Karpas-422 (cell line): ENCODE data around the gene NR3C1. TPM values are rescaled to one million over a fixed set of nuclear protein-coding genes. Genes with fewer than 3 reads are reported as not detected.
"Not testable (repeated sequence)": the region's sequence is repeated elsewhere in the genome, so short reads cannot be mapped to it uniquely, and the experiment has no call there.

Source experiments
- DNase-seq: peaks from one replicate; pipeline ENCODE4 v3.0.0-alpha.2; 2015
- H2AFZ ChIP-seq: fragments of 200-600 bp; sonication (generic); 2 replicates; pipeline ENCODE4 v1.6.1; 2014; ENCODE audit warnings: antibody characterized with exemption, low read length, mixed read lengths
- H3K27ac ChIP-seq: fragments of 200-600 bp; sonication (generic); 2 replicates; pipeline ENCODE4 v1.5.1; 2014; ENCODE audit warnings: mild to moderate bottlenecking, low read length, moderate library complexity
- H3K27me3 ChIP-seq: fragments of 200-600 bp; sonication (generic); 2 replicates; pipeline ENCODE4 v1.6.1; 2014; ENCODE audit warnings: low read length, mixed read lengths
- H3K36me3 ChIP-seq: fragments of 200-600 bp; sonication (generic); 2 replicates; pipeline ENCODE4 v1.6.1; 2014; ENCODE audit warnings: low read length, mixed read lengths; ENCODE audit not compliant: insufficient read depth
- H3K4me1 ChIP-seq: fragments of 200-600 bp; sonication (generic); 2 replicates; pipeline ENCODE4 v1.6.1; 2014; ENCODE audit warnings: mild to moderate bottlenecking, low read length, mixed read lengths
- H3K4me2 ChIP-seq: fragments of 200-600 bp; sonication (generic); 2 replicates; pipeline ENCODE4 v1.6.1; 2014; ENCODE audit warnings: low read length, low read depth, mild to moderate bottlenecking; ENCODE audit not compliant: poor library complexity, severe bottlenecking
- H3K4me3 ChIP-seq: fragments of 200-600 bp; sonication (generic); 2 replicates; pipeline ENCODE4 v1.5.1; 2014; ENCODE audit warnings: mild to moderate bottlenecking, antibody characterized with exemption, low read length, mixed read lengths
- H3K79me2 ChIP-seq: fragments of 200-600 bp; sonication (generic); 2 replicates; pipeline ENCODE4 v1.6.1; 2014; ENCODE audit warnings: mild to moderate bottlenecking, low read length, mixed read lengths
- H3K9ac ChIP-seq: fragments of 200-600 bp; sonication (generic); 2 replicates; pipeline ENCODE4 v1.6.0; 2014; ENCODE audit warnings: low read length
- H3K9me2 ChIP-seq: fragments of 200-600 bp; sonication (generic), shearing (Covaris generic); replicated peaks from 2 replicates; pipeline ENCODE4 v1.6.0; 2014; ENCODE audit warnings: mild to moderate bottlenecking, low read length, moderate library complexity; ENCODE audit not compliant: insufficient read depth
- H3K9me3 ChIP-seq: fragments of 300-700, 200-600 bp; sonication (generic); 2 replicates; pipeline ENCODE4 v1.6.1; 2014; ENCODE audit warnings: low read length, mixed read lengths
- H4K20me1 ChIP-seq: fragments of 200-600 bp; sonication (generic); 2 replicates; pipeline ENCODE4 v1.6.1; 2014; ENCODE audit warnings: mild to moderate bottlenecking, antibody characterized with exemption, low read length, low read depth; ENCODE audit not compliant: insufficient read depth
- total RNA-seq: library from RNA; depleted of rRNA; stranded (reverse); fragments of >200 nt; shearing (Covaris generic); gene quantifications from 2 replicates; pipeline ENCODE4 v1.2.3, GENCODE V29; 2014; ENCODE audit warnings: low replicate concordance

Gene NR3C1
- total RNA-seq, 1 experiment from 2014 or later: 364 TPM

DNA sequence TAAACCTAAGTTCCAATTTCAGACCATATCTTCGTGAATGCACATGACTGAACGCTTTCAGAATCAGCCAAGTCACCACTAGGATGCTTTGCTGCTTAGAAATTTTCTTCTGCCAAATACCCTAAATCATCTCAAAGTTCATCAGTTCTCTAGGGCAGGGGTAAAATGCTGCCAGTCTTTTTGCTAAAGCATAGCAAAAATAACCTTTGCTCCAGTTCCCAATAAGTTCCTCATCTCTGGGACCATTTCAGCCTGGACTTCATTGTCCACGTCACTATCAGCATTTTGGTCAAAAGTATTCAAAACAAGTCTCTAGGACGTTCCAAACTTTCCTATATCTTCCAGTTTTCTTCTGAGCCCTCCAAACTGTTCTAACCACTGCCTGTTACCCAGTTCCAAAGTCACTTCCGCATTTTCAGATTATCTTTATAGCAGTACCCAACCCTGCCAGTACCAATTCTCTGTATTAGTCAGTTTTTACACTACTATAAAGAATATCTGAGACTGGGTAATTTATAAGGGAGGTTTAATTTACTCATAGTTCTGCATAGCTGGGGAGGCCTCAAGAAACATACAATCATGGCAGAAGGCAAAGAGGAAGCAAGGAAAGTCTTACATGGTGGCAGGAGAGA lies 74.8 kb downstream of the NR3C1 start:
- Histone ChIP-seq H3K4me1 (peaks cover 70% of the 10 kb centered on the region), H3K9ac (no peak overlapping the region), H4K20me1 (peaks cover 21% of the 10 kb centered on the region), H3K9me2 (no peaks in the 10 kb centered on the region), H3K36me3 (peaks cover 65% of the 10 kb centered on the region), H3K9me3 (no peaks in the 10 kb centered on the region), H3K4me2 (no peak overlapping the region), H3K4me3 (no peak overlapping the region), H3K79me2 (peaks cover 90% of the 10 kb centered on the region), H2AFZ (no peak overlapping the region), H3K27me3 (no peaks in the 10 kb centered on the region), H3K27ac (no peak overlapping the region)
- DNase-seq: no peak

DNA sequence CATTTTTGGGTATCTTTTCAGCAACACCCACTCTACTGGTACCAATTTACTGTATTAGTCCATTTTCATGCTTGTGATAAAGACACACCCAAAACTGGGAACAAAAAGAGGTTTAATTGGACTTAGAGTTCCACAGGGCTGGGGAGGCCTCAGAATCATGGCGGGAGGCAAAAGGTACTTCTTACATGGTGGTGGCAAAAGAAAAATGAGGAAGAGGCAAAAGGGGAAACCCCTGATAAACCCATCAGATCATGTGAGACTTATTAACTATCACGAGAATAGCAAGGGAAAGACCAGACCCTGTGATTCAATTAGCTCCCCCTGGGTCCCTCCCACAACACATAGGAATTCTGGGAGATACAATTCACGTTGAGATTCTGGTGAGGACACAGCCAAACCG lies 78.4 kb downstream of the NR3C1 start:
- H3K79me2 ChIP-seq: peaks cover 100% of the 10 kb centered on the region

GRCh38 chr5:143322931-143323630 lies 80.4 kb downstream of the NR3C1 start:
- not testable (repeated sequence) for H2AFZ ChIP-seq, H3K27me3 ChIP-seq, H3K9me2 ChIP-seq, DNase-seq, H3K9ac ChIP-seq, H3K4me3 ChIP-seq, H3K9me3 ChIP-seq
- Histone ChIP-seq H3K79me2 (peaks cover 100% of the 10 kb centered on the region), H3K36me3 (peaks cover 40% of the 10 kb centered on the region), H4K20me1 (peaks cover 40% of the 10 kb centered on the region), H3K27ac (peak overlapping the region; percentile 39), H3K4me1 (peaks cover 100% of the 10 kb centered on the region), H3K4me2 (peak overlapping the region; percentile 4)

More for the DNA sequence above, 78.4 kb downstream of the NR3C1 start:
- peaks cover 32% of the 10 kb centered on the region for H4K20me1 ChIP-seq
- DNase-seq, H3K27me3 ChIP-seq, H3K9me2 ChIP-seq, H3K9me3 ChIP-seq, H2AFZ ChIP-seq, H3K4me3 ChIP-seq, H3K9ac ChIP-seq: not testable (repeated sequence)
- peaks cover 50% of the 10 kb centered on the region for H3K36me3 ChIP-seq
- peak overlapping the region; percentile 25 for H3K4me2 ChIP-seq
- H3K4me1 ChIP-seq: peaks cover 97% of the 10 kb centered on the region
- peak overlapping the region; percentile 38 for H3K27ac ChIP-seq

GRCh38 chr5:143322176-143322575 lies 81.3 kb downstream of the NR3C1 start:
- peak overlapping the region; percentile 4 for H3K4me2 ChIP-seq
- H3K36me3 ChIP-seq: peaks cover 39% of the 10 kb centered on the region
- no peaks in the 10 kb centered on the region for H3K9me3 ChIP-seq
- peak overlapping the region; percentile 39 for H3K27ac ChIP-seq
- H3K9ac ChIP-seq: no peak overlapping the region
- no peaks in the 10 kb centered on the region for H3K9me2 ChIP-seq
- H3K4me1 ChIP-seq: peaks cover 100% of the 10 kb centered on the region
- no peak overlapping the region for H3K4me3 ChIP-seq
- DNase-seq: no peak
- peaks cover 100% of the 10 kb centered on the region for H3K79me2 ChIP-seq
- peaks cover 43% of the 10 kb centered on the region for H4K20me1 ChIP-seq
- H3K27me3 ChIP-seq: no peaks in the 10 kb centered on the region
- H2AFZ ChIP-seq: no peak overlapping the region

- peaks cover 47% of the 10 kb centered on the region for H4K20me1 ChIP-seq
- H3K27ac ChIP-seq: peak overlapping the region; percentile 52
- H3K9ac ChIP-seq: no peak overlapping the region
- H3K4me1 ChIP-seq: peaks cover 100% of the 10 kb centered on the region
- no peak overlapping the region for H2AFZ ChIP-seq
- no peaks in the 10 kb centered on the region for H3K9me3 ChIP-seq
- H3K27me3 ChIP-seq: no peaks in the 10 kb centered on the region
- DNase-seq: no peak
- peaks cover 32% of the 10 kb centered on the region; the same call in 1 of the 2 replicates for H3K36me3 ChIP-seq
- no peaks in the 10 kb centered on the region for H3K9me2 ChIP-seq
- peaks cover 100% of the 10 kb centered on the region for H3K79me2 ChIP-seq
- H3K4me3 ChIP-seq: no peak overlapping the region
- H3K4me2 ChIP-seq: peak overlapping the region; percentile 4
Observed at GRCh38 chr5:143319437-143320227, 83.9 kb downstream of the NR3C1 start.

DNA sequence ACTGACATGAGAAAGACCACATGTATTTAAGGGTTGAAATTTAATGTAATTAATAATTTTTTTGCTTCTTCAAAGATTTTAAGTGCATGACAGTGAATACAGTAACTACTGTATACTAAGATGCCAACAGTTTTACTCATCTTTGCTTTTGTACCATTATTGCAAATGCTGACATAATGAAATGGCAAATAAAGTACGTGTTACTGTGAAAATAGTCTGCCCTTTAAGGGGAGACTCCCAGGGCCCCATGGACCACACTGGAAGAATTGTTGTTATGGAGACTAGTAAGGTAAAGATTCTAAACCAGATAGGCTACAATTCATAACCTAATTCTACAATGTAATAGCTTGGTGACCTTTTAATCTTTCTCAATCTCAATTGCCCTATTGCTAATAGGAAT lies 84.7 kb downstream of the NR3C1 start:
- Histone ChIP-seq H2AFZ (no peak overlapping the region), H3K9ac (no peak overlapping the region), H3K36me3 (peaks cover 39% of the 10 kb centered on the region), H3K79me2 (peaks cover 100% of the 10 kb centered on the region), H4K20me1 (peaks cover 53% of the 10 kb centered on the region), H3K4me2 (no peak overlapping the region), H3K27me3 (no peaks in the 10 kb centered on the region), H3K4me1 (peaks cover 100% of the 10 kb centered on the region), H3K9me3 (no peaks in the 10 kb centered on the region), H3K9me2 (no peaks in the 10 kb centered on the region), H3K27ac (peak overlapping the region; percentile 10; the same call in 1 of the 2 replicates), H3K4me3 (no peak overlapping the region)
- DNase-seq: no peak

DNA sequence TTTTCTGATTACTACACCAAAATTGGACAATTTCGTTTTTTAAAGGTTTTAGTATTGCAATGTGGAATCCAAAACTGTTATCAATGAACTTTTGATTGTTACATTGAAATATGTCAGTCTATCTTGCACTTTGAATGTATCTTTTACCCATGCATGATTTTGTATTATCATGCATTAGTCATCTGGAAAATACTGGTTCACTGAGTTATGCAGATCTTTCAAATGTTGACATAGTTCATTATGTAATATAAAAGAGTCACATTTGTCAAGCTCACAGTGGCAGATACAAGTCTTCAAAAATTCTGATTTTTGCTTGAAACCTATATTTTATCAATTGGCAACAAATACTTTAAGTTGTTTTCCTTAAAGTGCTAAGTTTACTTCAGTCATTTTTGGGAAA lies 85.2 kb downstream of the NR3C1 start:
- peak overlapping the region; percentile 25 for H3K4me2 ChIP-seq

More for the DNA sequence above, 85.2 kb downstream of the NR3C1 start:
- Histone ChIP-seq H3K9me3 (no peaks in the 10 kb centered on the region), H3K36me3 (peaks cover 44% of the 10 kb centered on the region), H4K20me1 (peaks cover 56% of the 10 kb centered on the region), H3K27ac (peak overlapping the region; percentile 10; the same call in 1 of the 2 replicates), H3K9me2 (no peaks in the 10 kb centered on the region), H3K27me3 (no peaks in the 10 kb centered on the region), H3K4me1 (peaks cover 100% of the 10 kb centered on the region), H3K79me2 (peaks cover 100% of the 10 kb centered on the region), H3K9ac (no peak overlapping the region), H3K4me3 (no peak overlapping the region), H2AFZ (no peak overlapping the region)
- no peak for DNase-seq
